Peyer's patch (tissue), 4 donors: Measurements from ENCODE around the gene VIM. TPM values are rescaled to one million over a fixed set of nuclear protein-coding genes. Genes with fewer than 3 reads are reported as not detected.
"Not testable (repeated sequence)": the region's sequence is repeated elsewhere in the genome, so short reads cannot be mapped to it uniquely, and the experiment has no call there.

Experiments used
- DNase-seq, 3 donors: peaks; one replicate each; pipeline ENCODE4 v3.0.0-alpha.2; 2017 to 2019
- H3K27ac ChIP-seq, 4 donors: fragments of 200-600 bp; sonication (generic); one replicate each; pipeline ENCODE4 v1.5.1; 2016 to 2019
- H3K27me3 ChIP-seq, 2 donors: fragments of 200-600 bp; sonication (generic); one replicate each; pipeline ENCODE4 v1.5.1; 2019
- H3K36me3 ChIP-seq, 3 donors: fragments of 200-600 bp; sonication (generic); one replicate each; pipeline ENCODE4 v1.5.1; 2016 to 2019
- H3K4me1 ChIP-seq, 4 donors: fragments of 200-600 bp; sonication (generic); one replicate each; pipeline ENCODE4 v1.5.1; 2016 to 2019
- H3K4me3 ChIP-seq, 4 donors: fragments of 200-600 bp; sonication (generic); 1 replicate in 3 of 4; 2 replicates in 1 of 4; pipeline ENCODE4 v1.5.1; 2016 to 2019; ENCODE audit warnings: mild to moderate bottlenecking in 1 of 4
- H3K9me3 ChIP-seq, 4 donors: fragments of 200-600 bp; sonication (generic); one replicate each; pipeline ENCODE4 v1.5.1; 2016 to 2019; ENCODE audit warnings: mild to moderate bottlenecking in 1 of 4
- POLR2A ChIP-seq, 2 donors: fragments of 450-650 bp; IDR thresholded peaks; one replicate each; pipeline ENCODE4 v1.5.1; 2017; ENCODE audit warnings: antibody characterized with exemption in 2 of 2, mild to moderate bottlenecking in 2 of 2, moderate library complexity in 2 of 2
- total RNA-seq, 4 donors: library from RNA; depleted of rRNA; stranded (reverse); fragments of >200 nt; gene quantifications; one replicate each; pipeline ENCODE4 v1.1.0, GENCODE V29; 2016
- TF ChIP-seq, protein P1 (sequence below), 6 experiments: fragments of 450-650 bp in 4 of 6; fragments of 200-600 bp in 2 of 6; sonication (generic) in 1 of 6; IDR thresholded peaks; one replicate each; pipeline ENCODE4 v1.5.1; 2017 to 2019; ENCODE audit warnings: antibody characterized with exemption in 6 of 6, mild to moderate bottlenecking in 3 of 6, moderate library complexity in 1 of 6

VIM gene
- total RNA-seq, 4 donors from 2014 or later = 139 to 914 (median 434) TPM

DNA sequence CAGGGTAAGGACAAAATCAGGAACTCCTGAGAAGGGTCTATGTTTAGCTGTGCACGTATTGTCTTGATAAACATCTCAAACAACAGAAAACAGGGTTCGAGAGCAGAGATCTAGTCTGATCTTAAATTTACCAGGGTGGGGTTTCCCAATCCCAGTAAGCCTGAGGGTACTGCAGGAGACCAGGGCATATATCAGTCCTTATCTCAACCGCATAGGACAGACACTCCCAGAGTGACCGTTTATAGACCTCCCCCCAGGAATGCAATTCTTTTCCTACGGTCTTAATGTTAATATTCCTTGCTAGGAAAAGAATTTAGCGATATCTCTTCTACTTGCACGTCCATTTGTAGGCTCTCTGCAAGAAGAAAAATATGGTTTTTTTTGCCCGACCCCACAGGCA is 35.5 kb downstream of the VIM start:
- H3K9me3 ChIP-seq = peaks cover 0 to 26% (median 0%) of the 10 kb centered on the region in 4 donors
- no peaks in the 10 kb centered on the region for H3K4me1 ChIP-seq
- no peak for DNase-seq
- H3K36me3 ChIP-seq = no peaks in the 10 kb centered on the region
- H3K27me3 ChIP-seq = no peaks in the 10 kb centered on the region
- no peak overlapping the region for H3K4me3 ChIP-seq
- no peak for TF ChIP-seq POLR2A (IDR thresholded peaks at IDR 0.05)
- TF ChIP-seq, protein P1, sequence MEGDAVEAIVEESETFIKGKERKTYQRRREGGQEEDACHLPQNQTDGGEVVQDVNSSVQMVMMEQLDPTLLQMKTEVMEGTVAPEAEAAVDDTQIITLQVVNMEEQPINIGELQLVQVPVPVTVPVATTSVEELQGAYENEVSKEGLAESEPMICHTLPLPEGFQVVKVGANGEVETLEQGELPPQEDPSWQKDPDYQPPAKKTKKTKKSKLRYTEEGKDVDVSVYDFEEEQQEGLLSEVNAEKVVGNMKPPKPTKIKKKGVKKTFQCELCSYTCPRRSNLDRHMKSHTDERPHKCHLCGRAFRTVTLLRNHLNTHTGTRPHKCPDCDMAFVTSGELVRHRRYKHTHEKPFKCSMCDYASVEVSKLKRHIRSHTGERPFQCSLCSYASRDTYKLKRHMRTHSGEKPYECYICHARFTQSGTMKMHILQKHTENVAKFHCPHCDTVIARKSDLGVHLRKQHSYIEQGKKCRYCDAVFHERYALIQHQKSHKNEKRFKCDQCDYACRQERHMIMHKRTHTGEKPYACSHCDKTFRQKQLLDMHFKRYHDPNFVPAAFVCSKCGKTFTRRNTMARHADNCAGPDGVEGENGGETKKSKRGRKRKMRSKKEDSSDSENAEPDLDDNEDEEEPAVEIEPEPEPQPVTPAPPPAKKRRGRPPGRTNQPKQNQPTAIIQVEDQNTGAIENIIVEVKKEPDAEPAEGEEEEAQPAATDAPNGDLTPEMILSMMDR (IDR thresholded peaks at IDR 0.05) = no peak
- H3K27ac ChIP-seq = no peak overlapping the region

DNA sequence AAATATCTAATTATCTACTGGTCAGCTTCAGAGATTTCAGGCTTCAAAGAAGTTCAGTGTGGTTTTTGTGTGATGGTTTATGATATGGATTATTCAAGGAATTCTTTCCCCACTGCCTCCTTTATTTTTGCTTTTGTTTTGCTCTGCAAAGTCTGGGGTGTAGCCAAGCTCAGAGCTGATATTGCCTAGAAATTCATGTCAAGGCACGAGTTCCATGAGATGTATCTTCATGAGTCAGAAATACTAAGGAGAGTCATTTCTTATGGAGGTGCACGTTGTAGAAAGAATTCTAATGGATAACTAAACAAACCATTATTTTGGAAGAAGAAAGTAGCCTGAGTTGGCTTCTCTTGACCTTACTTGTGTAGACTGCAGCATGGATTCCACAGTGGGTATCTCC is 37.4 kb downstream of the VIM start:
- H3K36me3 ChIP-seq = no peaks in the 10 kb centered on the region
- H3K27ac ChIP-seq = no peak overlapping the region
- H3K9me3 ChIP-seq = peaks cover 0 to 26% (median 0%) of the 10 kb centered on the region in 4 donors
- no peaks in the 10 kb centered on the region for H3K27me3 ChIP-seq
- no peak for TF ChIP-seq POLR2A (IDR thresholded peaks at IDR 0.05)
- TF ChIP-seq, protein P1 (IDR thresholded peaks at IDR 0.05) = no peak
- H3K4me1 ChIP-seq = no peaks in the 10 kb centered on the region
- DNase-seq = no peak
- H3K4me3 ChIP-seq = no peak overlapping the region

DNA sequence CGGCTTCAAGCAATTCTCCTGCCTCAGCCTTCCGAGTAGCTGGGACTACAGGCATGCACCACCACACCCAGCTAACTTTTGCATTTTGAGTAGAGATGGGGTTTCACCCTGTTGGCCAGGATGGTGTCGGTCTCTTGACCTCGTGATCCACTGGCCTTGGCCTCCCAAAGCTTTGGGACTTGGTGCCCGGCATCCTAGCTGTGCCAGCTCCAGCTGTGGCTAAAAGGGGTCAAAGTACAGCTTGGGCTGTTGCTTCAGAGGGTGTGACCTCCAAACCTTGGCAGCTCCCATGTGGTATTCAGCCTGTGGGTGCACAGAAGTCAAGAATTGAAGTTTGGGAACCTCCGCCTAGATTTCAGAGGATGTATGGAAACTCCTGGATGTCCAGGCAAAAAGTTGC is 38.5 kb downstream of the VIM start:
- not testable (repeated sequence) for DNase-seq, H3K4me1 ChIP-seq, H3K4me3 ChIP-seq, H3K36me3 ChIP-seq, H3K27me3 ChIP-seq, H3K27ac ChIP-seq
- H3K9me3 ChIP-seq = peaks cover 0 to 26% (median 0%) of the 10 kb centered on the region in 4 donors

DNA sequence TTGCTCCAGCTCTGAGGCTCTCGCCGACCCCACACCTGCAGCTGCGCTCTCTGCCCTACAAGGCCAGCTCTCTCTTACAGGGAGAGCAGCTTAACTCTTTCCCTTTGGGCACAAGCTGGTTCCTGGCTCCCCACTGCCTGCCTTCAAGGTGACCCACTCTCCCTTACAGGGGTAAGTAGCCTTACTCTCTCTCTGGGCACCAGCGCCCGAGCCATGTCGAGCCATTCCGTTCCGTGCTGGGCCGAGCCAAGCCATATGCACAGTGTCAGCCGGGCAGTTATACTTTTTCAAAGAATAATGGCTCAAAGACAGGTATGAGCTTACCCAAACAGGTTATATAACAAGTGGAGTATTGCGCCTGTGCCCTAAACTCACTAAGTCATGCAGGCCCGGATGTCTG is 44.6 kb downstream of the VIM start:
- no peak for DNase-seq
- Histone ChIP-seq H3K9me3 (no peaks in the 10 kb centered on the region), H3K27ac (no peak overlapping the region), H3K36me3 (no peaks in the 10 kb centered on the region), H3K27me3 (no peaks in the 10 kb centered on the region), H3K4me3 (no peak overlapping the region), H3K4me1 (no peaks in the 10 kb centered on the region)
- TF ChIP-seq, protein P1 (IDR thresholded peaks at IDR 0.05) = no peak
- TF ChIP-seq POLR2A (IDR thresholded peaks at IDR 0.05) = no peak

DNA sequence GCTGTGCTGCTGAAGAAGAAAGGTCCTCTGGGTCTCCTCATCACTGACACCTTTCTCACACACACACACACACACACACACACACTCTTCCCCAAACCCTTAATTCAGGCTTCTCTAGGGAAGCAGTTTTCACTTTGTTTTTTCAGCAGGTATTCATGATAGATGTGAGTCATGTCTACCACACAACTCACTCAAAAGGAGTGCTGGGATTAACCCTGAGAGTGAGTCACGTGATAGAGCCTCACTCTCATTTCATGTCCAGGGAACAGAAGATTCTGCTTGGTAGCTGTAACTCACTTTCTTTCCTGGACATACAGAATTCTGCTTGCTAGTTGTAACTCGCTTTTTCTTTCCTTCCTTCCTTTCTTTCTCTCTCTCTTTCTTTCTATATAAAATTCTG is 45.4 kb downstream of the VIM start:
- TF ChIP-seq, protein P1 (IDR thresholded peaks at IDR 0.05) = no peak
- no peak for TF ChIP-seq POLR2A (IDR thresholded peaks at IDR 0.05)
- Histone ChIP-seq H3K27ac (no peak overlapping the region), H3K4me3 (no peak overlapping the region), H3K4me1 (no peaks in the 10 kb centered on the region), H3K27me3 (no peaks in the 10 kb centered on the region), H3K9me3 (no peaks in the 10 kb centered on the region), H3K36me3 (no peaks in the 10 kb centered on the region)
- DNase-seq = no peak

DNA sequence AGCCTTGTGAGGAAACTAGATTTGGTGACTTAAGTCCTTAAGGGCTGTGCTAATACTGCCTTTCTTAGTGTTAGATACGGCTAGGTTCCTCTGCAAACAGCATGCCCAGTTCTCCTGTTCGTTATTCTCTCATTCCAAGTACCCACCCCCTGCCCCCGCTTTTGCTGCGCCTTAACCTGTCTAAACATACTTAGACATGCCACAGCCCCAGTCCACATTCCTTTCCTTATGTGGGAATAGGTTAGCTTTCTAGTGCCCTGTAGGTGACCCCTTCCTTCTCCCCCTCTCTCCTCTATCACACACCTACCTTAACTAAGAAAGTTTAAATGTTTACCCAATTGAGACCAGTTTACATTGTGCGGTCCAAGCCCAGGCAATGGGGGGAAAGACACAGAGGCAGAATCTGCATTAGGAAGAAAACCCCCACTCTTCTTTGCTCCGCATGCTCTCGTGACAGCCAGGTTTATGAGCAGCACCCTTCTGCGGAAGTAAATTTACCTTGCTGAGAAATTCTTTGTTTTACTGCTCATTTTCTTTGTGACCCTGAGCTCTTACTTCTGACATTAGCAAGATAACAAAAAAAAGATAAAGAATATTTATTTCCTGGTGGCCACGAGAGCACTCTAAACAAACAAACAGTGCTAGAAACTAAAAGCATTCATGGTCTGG is 48.8 kb downstream of the VIM start:
- Histone ChIP-seq H3K4me1 (peaks cover 0 to 4% (median 0%) of the 10 kb centered on the region in 4 donors), H3K9me3 (peaks cover 0 to 5% (median under 1%) of the 10 kb centered on the region in 4 donors), H3K27ac (no peak overlapping the region), H3K4me3 (no peak overlapping the region), H3K27me3 (no peaks in the 10 kb centered on the region), H3K36me3 (no peaks in the 10 kb centered on the region)
- TF ChIP-seq POLR2A (IDR thresholded peaks at IDR 0.05) = no peak
- TF ChIP-seq, protein P1 (IDR thresholded peaks at IDR 0.05) = no peak
- no peak for DNase-seq
